Peyer's patch (tissue), 4 donors: Measurements from ENCODE around the gene CACNA1G.

Source experiments
- CTCF ChIP-seq, 6 experiments: fragments of 450-650 bp in 4 of 6; fragments of 200-600 bp in 2 of 6; sonication (generic) in 1 of 6; IDR thresholded peaks; one replicate each; pipeline ENCODE4 v1.5.1; 2017 to 2019; ENCODE audit warnings: antibody characterized with exemption in 6 of 6, mild to moderate bottlenecking in 3 of 6, moderate library complexity in 1 of 6
- POLR2A ChIP-seq, 2 donors: fragments of 450-650 bp; IDR thresholded peaks; one replicate each; pipeline ENCODE4 v1.5.1; 2017; ENCODE audit warnings: antibody characterized with exemption in 2 of 2, mild to moderate bottlenecking in 2 of 2, moderate library complexity in 2 of 2

GRCh38 chr17:50589095-50589705 lies 28.7 kb downstream of the CACNA1G start:
- TF ChIP-seq POLR2A (IDR thresholded peaks at IDR 0.05), result no peak
- no peak for TF ChIP-seq CTCF (IDR thresholded peaks at IDR 0.05)
